C4-2B (cell line): ENCODE results near the gene FAM20A.

Experiments
- H3K27ac ChIP-seq: fragments of 450-650 bp; 2 replicates; pipeline ENCODE4 v1.5.1; 2017
- CTCF ChIP-seq: fragments of 450-650 bp; conservative IDR thresholded peaks from 2 replicates; pipeline ENCODE4 v1.5.1; 2017; ENCODE audit warnings: mild to moderate bottlenecking
- ZFX ChIP-seq: fragments of 450-650 bp; IDR thresholded peaks from 2 replicates; pipeline ENCODE4 v1.6.1; 2017

FAM20A gene

GRCh38 chr17:68564415-68565111, 36.6 kb downstream of the FAM20A start:
- no peak overlapping the region for H3K27ac ChIP-seq
- TF ChIP-seq ZFX: no peak
- TF ChIP-seq CTCF: no peak

- TF ChIP-seq CTCF (no peak), ZFX (no peak)
- H3K27ac ChIP-seq: no peak overlapping the region
Measured at GRCh38 chr17:68562736-68563135, 38.4 kb downstream of the FAM20A start.

GRCh38 chr17:68560966-68561720, 40.0 kb downstream of the FAM20A start:
- H3K27ac ChIP-seq: no peak overlapping the region
- TF ChIP-seq CTCF (no peak), ZFX (no peak)

GRCh38 chr17:68559316-68559715, 41.9 kb downstream of the FAM20A start:
- H3K27ac ChIP-seq: no peak overlapping the region
- TF ChIP-seq ZFX (no peak), CTCF (no peak)

GRCh38 chr17:68556551-68556950, 44.6 kb downstream of the FAM20A start:
- TF ChIP-seq ZFX: no peak
- TF ChIP-seq CTCF: no peak
- H3K27ac ChIP-seq: no peak overlapping the region

- TF ChIP-seq CTCF (no peak), ZFX (no peak)
Measured at GRCh38 chr17:68544111-68544915, 56.9 kb downstream of the FAM20A start.

More at GRCh38 chr17:68544111-68544915, 56.9 kb downstream of the FAM20A start:
- no peak overlapping the region for H3K27ac ChIP-seq
